OCI-LY3 (cell line): ENCODE measurements around the gene PDGFA.

ENCODE experiments used
- H2AFZ ChIP-seq: fragments of 200-600, 300-600 bp; shearing (Covaris generic); 2 replicates; pipeline ENCODE4 v1.6.0; 2014; ENCODE audit warnings: antibody characterized with exemption, low read depth, low read length
- H3K27ac ChIP-seq: fragments of 200-600, 300-600 bp; sonication (generic); 2 replicates; pipeline ENCODE4 v1.5.1; 2014; ENCODE audit warnings: mild to moderate bottlenecking, low read length, moderate library complexity, mixed read lengths
- H3K27me3 ChIP-seq: fragments of 200-600, 300-600 bp; sonication (generic); 2 replicates; pipeline ENCODE4 v1.6.1; 2014; ENCODE audit warnings: low read depth, low read length, mixed read lengths
- H3K36me3 ChIP-seq: fragments of 200-600, 300-600 bp; sonication (generic); replicated peaks from 2 replicates; pipeline ENCODE3; 2014; ENCODE audit warnings: low read depth, low read length, mixed read lengths
- H3K4me1 ChIP-seq: fragments of 300-600, 200-600 bp; sonication (generic); 2 replicates; pipeline ENCODE4 v1.6.1; 2014; ENCODE audit warnings: low read length, mixed read lengths
- H3K4me2 ChIP-seq: fragments of 200-600, 300-600 bp; sonication (generic); 2 replicates; pipeline ENCODE4 v1.6.1; 2014; ENCODE audit warnings: low read length, mixed read lengths
- H3K4me3 ChIP-seq: fragments of 300-600, 200-600 bp; sonication (generic); 2 replicates; pipeline ENCODE4 v1.5.1; 2014; ENCODE audit warnings: antibody characterized with exemption, mild to moderate bottlenecking, low read length, moderate library complexity
- H3K79me2 ChIP-seq: fragments of 300-600, 200-600 bp; shearing (Covaris generic); 2 replicates; pipeline ENCODE4 v1.6.1; 2014; ENCODE audit warnings: mild to moderate bottlenecking, low read length, mixed read lengths
- H3K9ac ChIP-seq: fragments of 300-600, 200-600 bp; shearing (Covaris generic); 2 replicates; pipeline ENCODE4 v1.6.0; 2014; ENCODE audit warnings: mild to moderate bottlenecking, low read length, moderate library complexity
- H3K9me3 ChIP-seq: fragments of 200-600, 300-600 bp; shearing (Covaris generic); 2 replicates; pipeline ENCODE4 v1.6.1; 2014; ENCODE audit warnings: low read length, mixed read lengths; ENCODE audit not compliant: insufficient read depth
- H4K20me1 ChIP-seq: fragments of 200-600, 300-600 bp; sonication (generic); 2 replicates; pipeline ENCODE4 v1.6.1; 2016; ENCODE audit warnings: low read length, mixed read lengths; ENCODE audit not compliant: insufficient read depth
- EZH2phosphoT487 ChIP-seq: fragments of 200-600 bp; shearing (Covaris generic); IDR thresholded peaks from 2 replicates; pipeline ENCODE4 v1.6.1; 2018; ENCODE audit warnings: antibody characterized with exemption, mixed run types, low read depth
- TF ChIP-seq, protein P1 (sequence below): fragments of 200-600, 300-600 bp; sonication (generic); IDR thresholded peaks from 2 replicates; pipeline ENCODE4 v1.5.1; 2014; ENCODE audit warnings: antibody characterized with exemption, low read length, low read depth

Gene PDGFA

DNA sequence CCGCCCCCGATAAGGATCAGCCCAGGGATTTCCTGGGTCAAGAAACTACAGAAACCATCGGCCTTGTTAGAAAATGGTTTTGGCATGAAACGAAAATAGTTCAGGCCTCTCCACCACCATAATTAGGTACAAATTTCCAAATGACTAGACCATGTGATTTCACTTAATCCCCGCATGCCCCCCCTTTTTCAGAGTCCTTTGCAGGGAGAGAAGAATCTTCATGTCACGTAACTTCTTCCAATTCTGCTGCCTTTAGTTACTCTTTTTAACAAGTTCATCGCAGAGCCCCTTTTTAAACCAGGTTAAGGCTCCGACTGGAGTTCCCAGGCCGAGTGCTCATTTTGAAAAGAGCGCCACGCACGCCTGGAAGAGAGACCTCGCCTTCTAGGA, 3.4 kb downstream of the PDGFA start:
- Histone ChIP-seq H3K4me1 (no peaks in the 10 kb centered on the region), H3K4me3 (no peak overlapping the region), H4K20me1 (no peaks in the 10 kb centered on the region), H3K27me3 (no peaks in the 10 kb centered on the region), H3K4me2 (no peak overlapping the region), H3K36me3 (no peaks in the 10 kb centered on the region), H3K9ac (no peak overlapping the region), H3K27ac (no peak overlapping the region), H3K9me3 (no peaks in the 10 kb centered on the region), H2AFZ (no peak overlapping the region), H3K79me2 (no peaks in the 10 kb centered on the region)
- TF ChIP-seq, protein P1, sequence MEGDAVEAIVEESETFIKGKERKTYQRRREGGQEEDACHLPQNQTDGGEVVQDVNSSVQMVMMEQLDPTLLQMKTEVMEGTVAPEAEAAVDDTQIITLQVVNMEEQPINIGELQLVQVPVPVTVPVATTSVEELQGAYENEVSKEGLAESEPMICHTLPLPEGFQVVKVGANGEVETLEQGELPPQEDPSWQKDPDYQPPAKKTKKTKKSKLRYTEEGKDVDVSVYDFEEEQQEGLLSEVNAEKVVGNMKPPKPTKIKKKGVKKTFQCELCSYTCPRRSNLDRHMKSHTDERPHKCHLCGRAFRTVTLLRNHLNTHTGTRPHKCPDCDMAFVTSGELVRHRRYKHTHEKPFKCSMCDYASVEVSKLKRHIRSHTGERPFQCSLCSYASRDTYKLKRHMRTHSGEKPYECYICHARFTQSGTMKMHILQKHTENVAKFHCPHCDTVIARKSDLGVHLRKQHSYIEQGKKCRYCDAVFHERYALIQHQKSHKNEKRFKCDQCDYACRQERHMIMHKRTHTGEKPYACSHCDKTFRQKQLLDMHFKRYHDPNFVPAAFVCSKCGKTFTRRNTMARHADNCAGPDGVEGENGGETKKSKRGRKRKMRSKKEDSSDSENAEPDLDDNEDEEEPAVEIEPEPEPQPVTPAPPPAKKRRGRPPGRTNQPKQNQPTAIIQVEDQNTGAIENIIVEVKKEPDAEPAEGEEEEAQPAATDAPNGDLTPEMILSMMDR, result no peak
- no peak for TF ChIP-seq EZH2phosphoT487

DNA sequence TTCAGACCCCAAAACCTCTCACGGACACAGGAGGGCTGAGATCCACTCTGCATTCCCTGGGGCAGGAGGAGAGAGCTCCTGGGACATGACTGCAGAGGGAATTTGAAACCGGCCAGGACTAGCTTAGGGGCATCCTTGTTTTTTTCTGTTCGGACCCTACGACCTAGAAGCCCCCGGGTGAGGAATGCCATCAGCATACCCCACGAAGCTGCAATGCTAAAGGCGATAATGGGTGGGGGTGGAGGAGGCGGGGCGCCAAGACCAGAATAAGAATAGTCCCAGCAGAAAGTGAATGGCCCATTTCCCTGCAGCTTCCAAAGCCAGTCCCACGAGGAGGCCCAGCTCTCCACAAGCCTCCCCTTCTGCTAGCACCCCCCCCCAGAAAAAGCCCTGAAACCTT, 4.0 kb downstream of the PDGFA start:
- H3K27ac ChIP-seq, result no peak overlapping the region
- no peak overlapping the region for H3K4me3 ChIP-seq
- H3K9me3 ChIP-seq, result no peaks in the 10 kb centered on the region
- H3K4me1 ChIP-seq, result no peaks in the 10 kb centered on the region
- no peak overlapping the region for H2AFZ ChIP-seq
- H3K27me3 ChIP-seq, result no peaks in the 10 kb centered on the region
- no peaks in the 10 kb centered on the region for H3K79me2 ChIP-seq
- H3K4me2 ChIP-seq, result no peak overlapping the region
- H3K36me3 ChIP-seq, result no peaks in the 10 kb centered on the region
- H3K9ac ChIP-seq, result no peak overlapping the region
- no peaks in the 10 kb centered on the region for H4K20me1 ChIP-seq
- TF ChIP-seq EZH2phosphoT487, result no peak
- TF ChIP-seq, protein P1, result no peak

DNA sequence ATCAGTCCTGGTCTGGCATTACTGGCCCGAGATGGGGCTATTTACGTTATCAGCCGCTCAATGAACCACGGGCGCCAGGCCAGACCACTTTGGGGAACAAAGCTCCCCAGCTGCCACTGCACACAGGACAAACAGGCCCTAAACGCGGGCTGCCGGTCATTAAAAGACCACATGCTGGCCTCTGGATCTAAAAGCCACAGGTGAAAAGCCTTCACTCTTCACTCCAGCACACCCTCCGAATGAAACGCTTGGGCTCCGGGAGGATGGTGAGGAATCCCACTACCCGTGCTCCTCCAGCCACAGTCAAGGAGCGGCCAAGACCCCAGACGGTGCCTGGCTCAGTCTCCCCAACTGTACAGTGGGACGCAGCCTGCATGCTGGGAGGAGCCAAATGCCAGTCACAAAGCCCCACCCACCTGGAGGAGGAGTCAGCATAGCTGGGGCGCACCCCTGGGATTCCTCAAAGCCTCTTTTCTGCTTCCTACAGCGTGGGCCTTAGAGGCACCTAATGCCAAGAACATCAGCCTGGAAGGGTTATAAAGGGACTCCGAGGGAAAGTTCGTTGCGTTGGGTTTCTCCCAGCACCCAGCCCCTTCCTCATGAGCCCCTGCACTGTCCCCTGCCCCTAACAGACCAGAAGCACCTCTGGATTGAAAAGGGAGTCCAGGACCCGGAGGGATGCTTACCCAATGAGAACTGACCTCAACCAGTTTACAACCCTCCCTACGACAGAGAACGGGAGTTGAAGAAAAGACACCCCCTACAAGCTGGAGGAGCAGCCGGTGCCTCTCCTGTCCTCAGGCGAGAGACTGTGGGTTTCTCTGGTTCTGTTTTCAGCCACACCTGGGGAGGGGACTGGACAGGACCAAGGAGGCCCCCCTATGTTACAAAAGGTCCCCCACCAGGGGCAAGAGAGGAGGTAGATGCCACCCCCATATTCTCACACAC, 4.7 kb downstream of the PDGFA start:
- Histone ChIP-seq H3K4me1 (no peaks in the 10 kb centered on the region), H3K79me2 (no peaks in the 10 kb centered on the region), H2AFZ (no peak overlapping the region), H3K4me3 (no peak overlapping the region), H3K27me3 (no peaks in the 10 kb centered on the region), H3K36me3 (no peaks in the 10 kb centered on the region), H3K9ac (no peak overlapping the region), H4K20me1 (no peaks in the 10 kb centered on the region), H3K27ac (no peak overlapping the region), H3K4me2 (no peak overlapping the region), H3K9me3 (no peaks in the 10 kb centered on the region)
- TF ChIP-seq, protein P1, result no peak
- no peak for TF ChIP-seq EZH2phosphoT487

DNA sequence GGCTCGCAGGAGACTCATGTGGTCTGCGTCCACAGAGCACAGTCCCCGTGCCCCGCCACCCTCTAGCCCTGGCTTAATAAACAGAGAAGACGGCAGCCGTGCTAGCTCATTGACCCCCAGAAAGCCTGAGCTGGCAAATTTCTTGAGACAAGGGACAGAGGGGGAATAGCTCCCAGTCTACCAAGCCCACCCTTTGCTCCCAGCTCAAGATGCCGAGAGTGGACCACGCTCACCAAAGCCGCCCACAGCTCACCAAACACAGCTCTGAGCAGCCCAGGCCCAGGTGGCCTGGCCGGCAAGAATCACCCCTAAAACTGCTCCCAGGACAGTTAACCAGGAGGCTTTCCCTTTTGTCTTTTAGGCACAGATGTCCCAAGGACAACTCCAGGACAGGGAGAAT, 5.4 kb downstream of the PDGFA start:
- H3K9me3 ChIP-seq, result no peaks in the 10 kb centered on the region
- H3K9ac ChIP-seq, result no peak overlapping the region
- H3K36me3 ChIP-seq, result no peaks in the 10 kb centered on the region
- no peak for TF ChIP-seq EZH2phosphoT487
- TF ChIP-seq, protein P1, result no peak
- H3K4me1 ChIP-seq, result no peaks in the 10 kb centered on the region
- H3K79me2 ChIP-seq, result no peaks in the 10 kb centered on the region
- H2AFZ ChIP-seq, result no peak overlapping the region
- H4K20me1 ChIP-seq, result no peaks in the 10 kb centered on the region
- no peak overlapping the region for H3K4me3 ChIP-seq
- no peak overlapping the region for H3K27ac ChIP-seq
- no peak overlapping the region for H3K4me2 ChIP-seq
- H3K27me3 ChIP-seq, result no peaks in the 10 kb centered on the region
